ENCODE data around the gene TRAF6.
A peak's percentile ranks its signal among the peaks of the same experiment; 100 is the strongest.

Gene TRAF6

GRCh38 chr11:36462321-36462720, 47.8 kb downstream of the TRAF6 start:
- no peak overlapping the region for H3K4me3 ChIP-seq (ENCODE audit: control insufficient read depth, low read depth, low read length)
- DNase-seq (ENCODE audit: low read depth), result no peak
- TF ChIP-seq CTCF (conservative IDR thresholded peaks at IDR 0.05; ENCODE audit: control insufficient read depth, insufficient read depth, low read depth, low read length), result no peak

- DNase-seq (ENCODE audit: low read depth), result no peak
- TF ChIP-seq CTCF (conservative IDR thresholded peaks at IDR 0.05; ENCODE audit: control insufficient read depth, insufficient read depth, low read depth, low read length), result no peak
- H3K4me3 ChIP-seq (ENCODE audit: control insufficient read depth, low read depth, low read length), result no peak overlapping the region
These were observed 49.9 kb downstream of the TRAF6 start for GRCh38 chr11:36460220-36460619.

- TF ChIP-seq CTCF (conservative IDR thresholded peaks at IDR 0.05; ENCODE audit: control insufficient read depth, insufficient read depth, low read depth, low read length), result no peak
- no peak for DNase-seq (ENCODE audit: low read depth)
- no peak overlapping the region for H3K4me3 ChIP-seq (ENCODE audit: control insufficient read depth, low read depth, low read length)
These were observed 51.0 kb downstream of the TRAF6 start for GRCh38 chr11:36459046-36459445.

GRCh38 chr11:36458129-36458915, 51.8 kb downstream of the TRAF6 start:
- no peak overlapping the region for H3K4me3 ChIP-seq (ENCODE audit: control insufficient read depth, low read depth, low read length)
- no peak for TF ChIP-seq CTCF (conservative IDR thresholded peaks at IDR 0.05; ENCODE audit: control insufficient read depth, insufficient read depth, low read depth, low read length)
- DNase-seq (ENCODE audit: low read depth), result no peak

- no peak overlapping the region for H3K4me3 ChIP-seq (ENCODE audit: control insufficient read depth, low read depth, low read length)
- peak; percentile 66 for DNase-seq (ENCODE audit: low read depth)
- TF ChIP-seq CTCF (conservative IDR thresholded peaks at IDR 0.05; ENCODE audit: control insufficient read depth, insufficient read depth, low read depth, low read length), result no peak
These were observed 53.9 kb downstream of the TRAF6 start for GRCh38 chr11:36456156-36456555.

- TF ChIP-seq CTCF (conservative IDR thresholded peaks at IDR 0.05; ENCODE audit: control insufficient read depth, insufficient read depth, low read depth, low read length), result no peak
- DNase-seq (ENCODE audit: low read depth), result peak; percentile 97
- no peak overlapping the region for H3K4me3 ChIP-seq (ENCODE audit: control insufficient read depth, low read depth, low read length)
These were observed 54.4 kb downstream of the TRAF6 start for GRCh38 chr11:36455658-36456111.
